Left cardiac atrium (tissue), 4 donors: ENCODE data around the gene PCBD1. TPM values are rescaled to one million over a fixed set of nuclear protein-coding genes. Genes with fewer than 3 reads are reported as not detected.

Experiments used
- ATAC-seq, 2 donors: fragments of 200-7000 bp; cut with Tn5 transposase; one replicate each; pipeline ENCODE4 v1.9.1; 2020; ENCODE audit warnings: mild to moderate bottlenecking in 2 of 2, moderate library complexity in 2 of 2
- DNase-seq: peaks from one replicate; pipeline ENCODE4 v3.0.0-alpha.2; 2020
- intact Hi-C, 2 donors: fragments of 100-400 bp; cut with DNase I; formaldehyde crosslinking; loops; one replicate each; pipeline versions ENCODE4 v1.14.1 to v1.15.1; 2022 to 2023
- total RNA-seq, 2 donors: library from RNA; stranded (reverse); fragmentation: NEBNext Ultra II Directional; extraction: Animal tissue kit (Norgen Biotek cat#: 25700); gene quantifications; one replicate each; pipeline ENCODE4 v1.2.1, GENCODE V29; 2021
- donor health status: DM: no; HTN: yes; CAD: no.
- donor health status: DM: no; HTN: yes; CAD: no; lungs with severe emphysema.
- donor health status: DM: yes; HTN: yes; CAD: no.
- donor health status: Dilated cardiomyopathy.

Gene PCBD1
- total RNA-seq, 2 donors from 2014 or later, result 103 to 116 TPM

DNA sequence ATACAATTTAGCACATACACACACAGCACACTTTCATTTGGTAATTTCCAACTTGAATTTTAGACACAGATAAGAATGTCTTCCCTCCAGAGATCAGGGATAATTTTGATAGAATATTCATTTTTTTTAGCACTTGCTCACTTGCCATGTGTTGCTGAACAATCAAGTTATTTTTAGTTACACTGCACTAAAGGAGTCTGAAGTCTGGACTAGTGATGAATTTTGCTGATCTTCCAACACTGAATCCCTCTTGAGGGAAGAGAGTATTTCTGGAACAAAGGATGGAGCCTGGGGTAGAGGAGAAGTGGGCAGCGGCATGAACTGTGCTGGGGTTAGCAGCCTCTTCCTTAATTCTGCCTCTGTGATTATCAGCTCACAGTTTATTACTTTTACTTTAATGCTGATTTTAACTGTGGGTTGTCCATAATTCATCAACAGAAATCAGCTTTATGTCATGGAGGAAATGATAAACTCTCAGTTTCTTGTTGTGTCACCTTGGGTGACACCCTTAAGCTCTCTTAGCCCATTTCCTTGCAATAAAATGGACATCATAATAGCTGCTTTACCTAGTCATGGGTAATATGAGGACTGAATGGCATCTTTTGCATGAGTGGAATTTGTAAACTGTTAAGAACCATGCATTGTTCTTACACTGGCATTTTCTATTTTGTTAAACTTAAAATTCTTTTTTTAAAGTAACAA lies 40.6 kb downstream of the PCBD1 start:
- ATAC-seq (peak in 1 of 2 donors; percentile 45), DNase-seq (no peak)
- intact Hi-C loops, result no loop called here

DNA sequence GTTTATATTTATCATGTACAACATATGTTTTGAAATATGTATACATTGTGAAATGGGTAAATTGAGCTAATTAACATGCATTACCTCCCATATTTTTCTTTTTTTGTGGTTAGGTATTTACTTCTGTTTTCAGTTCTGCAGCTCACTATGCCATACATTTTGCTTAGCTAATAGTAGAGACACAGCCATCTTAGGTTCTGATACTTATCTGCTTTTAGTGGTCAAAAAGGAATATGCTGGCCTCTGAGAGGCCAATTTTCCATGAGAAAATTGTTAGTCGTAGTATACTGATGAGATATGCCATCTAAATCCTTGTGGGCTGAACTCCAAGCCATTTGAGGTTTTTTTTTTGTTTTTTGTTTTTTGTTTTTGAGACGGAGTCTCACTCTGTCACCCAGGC lies 41.6 kb downstream of the PCBD1 start:
- intact Hi-C loops, result no loop called here
- DNase-seq (no peak), ATAC-seq (no peak)

DNA sequence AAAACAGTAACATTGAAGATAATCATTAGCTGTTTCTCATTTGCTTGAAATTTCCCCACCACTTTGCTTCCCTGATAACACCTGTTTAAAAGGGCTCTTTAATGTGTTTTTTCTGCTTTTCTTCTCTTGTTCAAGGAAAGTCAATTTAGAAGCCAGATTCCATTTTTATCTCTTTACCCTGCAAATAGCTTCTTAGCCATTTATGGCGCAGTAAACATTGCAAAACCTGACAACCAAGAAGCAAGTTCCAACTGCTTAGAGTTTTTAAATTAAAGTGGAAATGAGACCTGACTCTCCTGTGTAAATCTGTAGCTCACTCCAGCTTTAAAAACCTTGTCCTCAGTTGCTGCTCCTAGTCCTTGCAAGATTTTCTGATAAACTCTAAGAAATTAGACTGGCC lies 42.5 kb downstream of the PCBD1 start:
- intact Hi-C loops, result no loop called here
- ATAC-seq (no peak), DNase-seq (no peak)

DNA sequence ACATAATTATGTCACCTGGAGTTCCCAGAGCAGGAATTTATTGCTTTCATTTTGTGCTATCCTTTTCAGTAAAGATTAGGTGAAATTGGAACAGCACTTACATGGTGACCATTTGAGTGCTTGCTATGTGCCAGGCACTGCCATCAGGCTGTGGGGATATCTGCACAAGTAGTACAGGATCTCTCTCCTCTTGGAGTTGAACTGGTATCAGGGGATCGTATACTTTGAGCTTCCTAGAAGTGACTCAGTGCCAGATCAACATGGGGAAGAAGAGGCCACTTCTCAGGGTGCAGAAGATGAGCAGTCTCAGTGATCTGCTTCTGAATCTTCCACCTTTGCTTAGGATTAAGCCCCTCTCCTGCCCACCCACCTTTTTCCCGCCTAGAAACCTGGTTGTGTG lies 43.1 kb downstream of the PCBD1 start:
- DNase-seq (no peak), ATAC-seq (no peak)
- intact Hi-C loops, result no loop called here

DNA sequence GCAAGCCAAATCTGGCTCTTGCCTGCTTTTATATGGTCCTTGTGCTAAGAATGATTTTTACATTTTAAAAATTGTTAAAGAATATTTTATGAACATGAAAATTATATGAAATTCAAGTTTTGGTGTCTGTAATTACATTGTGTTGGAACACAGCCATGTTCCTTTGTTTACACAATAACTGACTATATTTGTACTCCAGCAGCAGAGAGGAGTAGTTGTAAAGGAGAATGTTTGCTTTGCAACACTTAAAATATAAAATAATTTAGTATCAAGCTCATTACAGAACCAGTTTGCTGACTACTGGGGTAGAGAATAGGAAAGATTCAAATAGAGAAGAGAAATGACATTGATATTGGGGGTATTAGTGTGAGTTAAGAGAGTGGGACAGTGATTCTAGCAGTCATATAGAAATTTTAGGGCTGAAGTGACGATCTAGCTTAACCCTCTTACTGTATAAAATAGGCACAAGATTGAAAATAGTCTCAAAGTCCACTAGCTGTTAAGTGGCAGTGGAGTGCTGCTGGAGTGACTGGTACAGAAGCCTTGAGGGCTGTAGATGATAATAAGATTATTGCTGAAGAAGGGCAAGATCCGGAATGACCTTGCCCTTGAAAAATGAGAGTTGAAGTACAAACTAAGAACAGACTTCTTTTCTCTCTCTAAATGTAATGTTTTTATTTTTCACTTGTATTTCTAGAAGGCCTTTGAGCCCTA lies 44.4 kb downstream of the PCBD1 start:
- intact Hi-C loops, result no loop called here
- ATAC-seq (no peak), DNase-seq (no peak)

DNA sequence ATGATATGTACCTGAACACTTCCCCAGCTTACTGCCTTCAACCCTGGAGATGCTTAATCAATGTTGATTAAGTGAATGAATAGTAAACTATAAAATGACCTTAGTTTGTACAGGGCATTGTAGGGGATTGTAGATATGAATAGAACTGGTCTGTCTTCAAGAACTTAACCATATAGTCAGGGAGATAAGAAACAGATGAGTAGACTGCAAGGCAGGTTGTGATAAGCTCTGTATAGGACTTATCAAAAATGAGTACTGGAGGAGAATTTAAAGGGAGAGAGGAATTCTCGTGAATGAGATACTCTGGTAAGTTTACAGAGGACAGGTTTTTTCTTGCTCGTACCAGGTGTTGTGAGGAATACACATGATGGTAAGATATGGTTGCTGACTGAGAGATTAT lies 45.0 kb downstream of the PCBD1 start:
- DNase-seq (no peak), ATAC-seq (no peak)
- intact Hi-C loops, result no loop called here

DNA sequence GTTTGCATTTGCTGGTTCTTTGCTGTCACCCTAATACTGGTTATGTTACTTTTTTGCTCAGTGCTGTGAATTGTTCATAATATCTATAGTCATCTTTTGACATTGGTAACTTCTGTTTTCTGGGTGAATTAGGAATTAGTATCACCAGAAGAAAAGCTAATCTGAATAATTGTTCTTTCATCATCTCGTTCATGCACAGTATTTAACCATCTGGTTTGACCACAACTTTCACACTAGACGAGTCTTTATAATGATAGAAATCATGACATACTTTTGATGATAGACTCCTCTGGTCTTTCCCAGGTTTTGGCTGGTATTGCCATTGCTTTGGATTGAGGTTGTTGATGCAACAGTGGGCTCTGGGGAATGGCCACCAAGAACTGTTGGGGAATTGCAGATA lies 47.5 kb downstream of the PCBD1 start:
- intact Hi-C loops, result no loop called here
- ATAC-seq (no peak), DNase-seq (no peak)

DNA sequence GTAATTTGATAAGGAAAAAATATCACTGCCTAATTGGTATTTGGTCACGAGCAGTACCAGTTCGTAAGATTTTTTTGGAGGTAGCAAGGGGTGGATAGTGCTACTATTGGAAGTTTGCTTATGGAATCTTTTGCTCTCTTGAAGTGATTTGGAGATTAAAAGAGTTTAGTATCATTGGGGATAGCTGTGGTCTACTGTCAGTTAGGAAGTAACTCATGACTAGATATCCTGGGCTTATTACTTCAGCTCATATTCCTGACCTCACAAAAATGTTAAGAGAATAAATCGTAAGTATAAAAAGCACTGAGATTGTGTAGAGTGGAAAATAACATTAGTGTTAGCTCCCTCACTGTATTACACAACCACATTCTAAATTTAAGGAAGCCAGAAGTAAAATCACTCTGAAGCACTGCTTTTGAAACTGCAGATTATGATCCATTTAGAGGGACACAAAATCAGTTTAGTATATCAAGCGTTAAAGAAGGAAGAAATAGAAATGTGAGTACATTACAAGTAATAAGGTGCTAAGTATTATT lies 50.0 kb downstream of the PCBD1 start:
- no peak for ATAC-seq
- intact Hi-C loops, result no loop called here

DNA sequence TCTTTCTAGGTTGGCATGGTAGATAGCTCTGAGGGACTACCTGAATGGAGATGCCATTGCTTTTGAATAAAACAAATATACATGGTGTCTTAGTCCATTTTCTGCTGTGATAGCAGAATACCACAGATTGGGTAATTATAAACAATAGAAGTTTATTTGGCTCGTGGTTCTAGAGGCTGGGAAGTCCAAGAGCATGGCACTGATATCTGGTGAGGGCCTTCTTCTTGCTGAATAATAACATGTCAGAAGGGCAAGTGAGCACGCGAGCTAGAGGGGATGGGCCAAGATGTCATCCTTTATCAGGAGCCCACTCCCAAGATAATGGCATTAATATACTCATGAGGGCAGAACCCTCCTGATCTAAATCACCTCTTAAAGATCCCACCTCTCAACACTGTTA lies 50.7 kb downstream of the PCBD1 start:
- DNase-seq (no peak), ATAC-seq (no peak)
- intact Hi-C loops, result no loop called here

More for the DNA sequence above, 50.0 kb downstream of the PCBD1 start:
- no peak for DNase-seq

DNA sequence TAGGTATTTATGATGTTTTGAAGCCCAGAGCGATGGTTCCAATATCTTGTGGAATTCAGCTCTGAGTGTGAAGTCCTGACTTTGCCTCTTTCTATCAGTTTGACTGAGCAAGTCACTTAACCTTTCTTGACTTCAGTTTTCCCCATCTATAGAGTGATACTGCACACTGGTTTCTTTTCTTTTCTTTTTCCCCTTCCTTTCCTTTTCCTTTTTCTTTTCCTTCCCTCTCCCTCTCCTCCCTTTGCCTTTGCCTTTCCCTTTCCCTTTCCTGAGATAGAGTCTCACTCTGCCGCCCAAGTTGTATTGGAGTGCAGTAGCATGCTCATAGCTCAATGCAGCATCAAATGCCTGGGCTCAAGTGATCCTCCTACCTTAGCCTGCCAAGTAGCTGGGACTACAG lies 52.0 kb downstream of the PCBD1 start:
- intact Hi-C loops, result no loop called here
- no peak for ATAC-seq
- no peak for DNase-seq

DNA sequence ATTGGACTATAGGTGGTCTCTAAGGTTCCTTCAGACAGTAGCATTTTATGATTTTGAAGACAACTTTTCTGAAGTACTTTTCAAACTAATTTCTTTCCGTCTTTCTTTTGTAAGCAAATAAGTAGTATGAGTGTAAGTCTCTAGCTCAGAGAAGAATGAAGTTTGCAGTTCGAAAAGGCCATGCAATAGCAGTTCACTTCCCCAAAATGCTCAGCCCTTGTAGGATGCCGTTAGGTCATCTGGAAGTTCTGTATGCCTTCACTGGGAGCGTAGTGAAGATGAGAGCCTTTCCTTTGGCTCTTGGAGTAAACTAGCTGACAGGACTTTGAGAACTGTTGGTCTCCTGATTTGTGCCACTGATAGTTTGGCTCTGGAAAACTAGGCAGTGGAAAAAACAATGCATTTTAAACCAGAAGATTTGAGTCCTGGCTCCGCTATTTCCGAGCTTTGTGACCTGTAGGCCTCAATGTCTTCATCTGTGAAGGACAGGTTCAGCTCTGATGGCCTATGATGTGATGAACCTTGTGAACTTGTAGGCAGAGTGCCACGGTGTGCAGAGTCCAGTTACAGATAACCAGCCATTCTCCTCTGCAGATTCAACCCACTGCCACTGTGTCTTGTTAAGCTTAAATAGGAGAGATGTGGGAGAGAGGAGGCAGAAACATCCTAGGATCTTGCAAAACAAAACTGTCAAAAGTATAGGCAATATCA lies 53.8 kb downstream of the PCBD1 start:
- no peak for ATAC-seq
- intact Hi-C loops, result no loop called here
- DNase-seq, result no peak

DNA sequence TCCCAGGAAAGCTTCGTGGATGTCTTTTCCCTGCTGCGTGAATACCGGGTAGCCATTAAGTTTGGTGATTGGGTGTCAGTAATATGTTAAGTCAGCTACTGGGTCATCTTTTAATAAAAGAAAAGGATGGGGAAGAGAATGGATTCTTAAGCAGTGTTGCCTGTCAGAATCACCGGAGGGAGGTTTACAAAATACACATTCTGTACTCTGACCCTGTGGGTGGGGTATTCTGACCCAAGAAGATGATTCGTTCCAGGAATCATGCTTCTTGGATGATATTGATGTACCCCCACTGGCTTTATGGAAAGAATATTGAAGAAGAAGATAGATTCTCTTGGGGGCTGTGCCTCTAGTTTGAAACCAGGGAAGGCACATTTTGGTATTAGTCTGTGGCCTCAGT lies 54.3 kb downstream of the PCBD1 start:
- DNase-seq (no peak), ATAC-seq (no peak)
- intact Hi-C loops, result no loop called here

DNA sequence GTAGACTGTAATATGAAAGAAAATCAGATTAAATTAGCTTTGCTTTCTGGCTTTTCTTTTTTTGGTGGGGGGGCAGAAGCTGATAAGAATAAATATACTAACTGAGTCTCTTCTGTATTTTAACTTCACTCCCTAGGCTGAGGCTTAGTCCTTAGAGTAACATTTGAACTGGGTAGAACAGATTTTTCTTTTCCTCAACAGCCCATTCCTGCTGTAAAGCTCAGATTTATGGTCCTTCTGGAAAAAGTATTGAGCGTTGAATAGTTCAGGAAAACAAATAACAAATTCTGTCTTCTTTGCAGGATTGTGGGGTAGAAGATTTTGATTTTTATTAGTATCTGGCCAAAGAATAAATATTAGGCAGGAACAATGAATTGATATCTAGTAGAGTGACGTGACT lies 54.8 kb downstream of the PCBD1 start:
- DNase-seq (no peak), ATAC-seq (no peak)
- intact Hi-C loops, result no loop called here

Other genes starting within 250 kb of the PCBD1 start
- under 1 TPM; 0.53 to 0.81 TPM for gene ADAMTS14, start 216.1 kb downstream of the PCBD1 start, total RNA-seq
- gene TBATA, start 103.2 kb downstream of the PCBD1 start, total RNA-seq, result not detected
- gene SGPL1, start 72.6 kb downstream of the PCBD1 start, total RNA-seq, result 10 to 100 TPM; 18.5 to 19.3 TPM